MM.1S (cell line): Measurements from ENCODE around the gene ADAMTS2.

Source experiments
- DNase-seq: peaks from one replicate; pipeline ENCODE4 v3.0.0-alpha.2; 2015
- H2AFZ ChIP-seq: fragments of 300-600 bp; sonication (generic); 2 replicates; pipeline ENCODE4 v1.6.0; 2016; ENCODE audit warnings: antibody characterized with exemption, low read length
- H3F3A ChIP-seq: fragments of 300-600 bp; sonication (generic); 2 replicates; pipeline ENCODE4 v1.6.1; 2016; ENCODE audit warnings: mild to moderate bottlenecking, antibody characterized with exemption, low read length, moderate library complexity, mixed read lengths; ENCODE audit not compliant: insufficient read depth
- H3K27ac ChIP-seq: fragments of 300-600 bp; sonication (generic); 2 replicates; pipeline ENCODE4 v1.5.1; 2016; ENCODE audit warnings: mild to moderate bottlenecking, low read length
- H3K27me3 ChIP-seq: fragments of 300-600 bp; sonication (generic); replicated peaks from 2 replicates; pipeline ENCODE4 v1.6.0; 2016; ENCODE audit warnings: low read length; ENCODE audit not compliant: insufficient read depth
- H3K36me3 ChIP-seq: fragments of 300-600 bp; sonication (generic); replicated peaks from 2 replicates; pipeline ENCODE4 v1.6.1; 2016; ENCODE audit warnings: mild to moderate bottlenecking, low read length, mixed read lengths; ENCODE audit not compliant: insufficient read depth
- H3K4me1 ChIP-seq: fragments of 300-600 bp; sonication (generic); 2 replicates; pipeline ENCODE4 v1.6.1; 2016; ENCODE audit warnings: low read length, mixed read lengths
- H3K4me2 ChIP-seq: fragments of 300-600 bp; sonication (generic); 2 replicates; pipeline ENCODE4 v1.6.0; 2016; ENCODE audit warnings: low read depth, low read length
- H3K4me3 ChIP-seq: fragments of 300-600 bp; sonication (generic); 2 replicates; pipeline ENCODE4 v1.5.1; 2016; ENCODE audit warnings: low read length, mixed read lengths
- H3K79me2 ChIP-seq: fragments of 300-600 bp; sonication (generic); 2 replicates; pipeline ENCODE4 v1.6.1; 2016; ENCODE audit warnings: mixed run types, low read length, mixed read lengths
- H3K9ac ChIP-seq: fragments of 300-600 bp; sonication (generic); 2 replicates; pipeline ENCODE4 v1.6.1; 2016; ENCODE audit warnings: low read length, mixed read lengths
- H3K9me2 ChIP-seq: fragments of 300-600 bp; sonication (generic); replicated peaks from 2 replicates; pipeline ENCODE4 v1.6.1; 2016; ENCODE audit warnings: mild to moderate bottlenecking, low read length, mixed read lengths; ENCODE audit not compliant: insufficient read depth
- H3K9me3 ChIP-seq: fragments of 300-600 bp; sonication (generic); replicated peaks from 2 replicates; pipeline ENCODE4 v1.6.1; 2016; ENCODE audit warnings: mild to moderate bottlenecking, low read length, mixed read lengths; ENCODE audit not compliant: insufficient read depth
- H4K20me1 ChIP-seq: fragments of 300-600 bp; sonication (generic); 2 replicates; pipeline ENCODE4 v1.6.1; 2016; ENCODE audit warnings: mild to moderate bottlenecking, low read length, moderate library complexity, mixed read lengths; ENCODE audit not compliant: insufficient read depth
- CTCF ChIP-seq: fragments of 300-600 bp; sonication (generic); IDR thresholded peaks from 2 replicates; pipeline ENCODE4 v1.5.1; 2016; ENCODE audit warnings: antibody characterized with exemption, low read length, mixed read lengths
- EZH2 ChIP-seq: fragments of 300-600 bp; sonication (generic); optimal IDR thresholded peaks from 2 replicates; pipeline ENCODE3; 2017; ENCODE audit warnings: low read depth, mild to moderate bottlenecking, antibody characterized with exemption, low read length, mixed read lengths
- EZH2phosphoT487 ChIP-seq: fragments of 300-600 bp; sonication (generic); IDR thresholded peaks from 2 replicates; pipeline ENCODE4 v1.6.1; 2018; ENCODE audit warnings: antibody characterized with exemption, low read length

ADAMTS2 gene

DNA sequence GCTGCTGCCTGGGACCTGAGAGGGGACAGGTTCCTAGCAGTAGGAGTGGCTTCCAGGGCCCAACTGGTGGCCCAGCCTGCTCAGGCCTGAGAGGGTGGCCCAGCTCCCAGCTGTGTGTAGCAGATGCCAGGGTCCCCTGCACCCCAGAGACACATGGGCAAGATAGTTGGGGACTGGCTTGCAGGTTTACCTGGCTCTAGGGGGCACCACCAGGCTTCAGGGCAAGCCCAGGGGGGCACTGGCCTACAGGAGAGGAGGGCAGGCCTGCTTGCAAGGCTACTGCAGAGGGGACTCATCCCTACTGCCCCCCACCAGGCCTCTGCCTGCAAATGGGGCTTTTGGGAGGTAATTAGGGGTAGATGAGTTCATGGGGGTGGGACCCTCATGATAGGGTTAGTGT, 161.8 kb downstream of the ADAMTS2 start:
- no peak for DNase-seq
- Histone ChIP-seq H3K27ac (no peak overlapping the region), H3K9me3 (no peaks in the 10 kb centered on the region), H2AFZ (no peak overlapping the region), H3K79me2 (no peaks in the 10 kb centered on the region), H3K9ac (no peak overlapping the region), H3F3A (no peaks in the 10 kb centered on the region), H4K20me1 (no peaks in the 10 kb centered on the region), H3K27me3 (peaks cover 4% of the 10 kb centered on the region; the same call in 1 of the 2 replicates), H3K36me3 (no peaks in the 10 kb centered on the region), H3K4me1 (no peaks in the 10 kb centered on the region), H3K9me2 (no peaks in the 10 kb centered on the region), H3K4me3 (no peak overlapping the region), H3K4me2 (no peak overlapping the region)
- no peak for TF ChIP-seq EZH2phosphoT487
- no peak for TF ChIP-seq CTCF
- no peak for TF ChIP-seq EZH2

- no peak overlapping the region for H2AFZ ChIP-seq
- TF ChIP-seq EZH2phosphoT487 (no peak), EZH2 (no peak), CTCF (no peak)
- no peaks in the 10 kb centered on the region for H3K36me3 ChIP-seq
- H3F3A ChIP-seq, result no peaks in the 10 kb centered on the region
- H3K4me1 ChIP-seq, result no peaks in the 10 kb centered on the region
- H3K4me2 ChIP-seq, result no peak overlapping the region
- no peak overlapping the region for H3K27ac ChIP-seq
- H3K9me3 ChIP-seq, result no peaks in the 10 kb centered on the region
- no peaks in the 10 kb centered on the region for H3K79me2 ChIP-seq
- no peaks in the 10 kb centered on the region for H4K20me1 ChIP-seq
- H3K27me3 ChIP-seq, result peaks cover 5% of the 10 kb centered on the region; the same call in 1 of the 2 replicates
- H3K9ac ChIP-seq, result no peak overlapping the region
- no peak overlapping the region for H3K4me3 ChIP-seq
- no peaks in the 10 kb centered on the region for H3K9me2 ChIP-seq
- no peak for DNase-seq
Measured at GRCh38 chr5:179182601-179183000, 162.7 kb downstream of the ADAMTS2 start.

GRCh38 chr5:179181988-179182387, 163.3 kb downstream of the ADAMTS2 start:
- H3K4me1 ChIP-seq, result no peaks in the 10 kb centered on the region
- H3K36me3 ChIP-seq, result no peaks in the 10 kb centered on the region
- H3K27me3 ChIP-seq, result peaks cover 5% of the 10 kb centered on the region; the same call in 1 of the 2 replicates
- no peak overlapping the region for H2AFZ ChIP-seq
- no peak for DNase-seq
- no peak overlapping the region for H3K27ac ChIP-seq
- H3K4me2 ChIP-seq, result no peak overlapping the region
- no peaks in the 10 kb centered on the region for H3K9me3 ChIP-seq
- H3K9me2 ChIP-seq, result no peaks in the 10 kb centered on the region
- no peaks in the 10 kb centered on the region for H3K79me2 ChIP-seq
- H3F3A ChIP-seq, result no peaks in the 10 kb centered on the region
- TF ChIP-seq EZH2phosphoT487, result no peak
- no peak for TF ChIP-seq CTCF
- TF ChIP-seq EZH2, result no peak
- H3K4me3 ChIP-seq, result no peak overlapping the region
- no peaks in the 10 kb centered on the region for H4K20me1 ChIP-seq
- H3K9ac ChIP-seq, result no peak overlapping the region
